GM18517 (cell line): Measurements from ENCODE around the gene ANKRD24.
A peak's percentile ranks its signal among the peaks of the same experiment; 100 is the strongest.
"Not testable (repeated sequence)": the region's sequence is repeated elsewhere in the genome, so short reads cannot be mapped to it uniquely, and the experiment has no call there.

ENCODE experiments used
- ATAC-seq: cut with Tn5 transposase; IDR thresholded peaks from one replicate; pipeline ENCODE4 v1.9.1; 2021; ENCODE audit warnings: mild to moderate bottlenecking, moderate library complexity; ENCODE audit not compliant: unreplicated experiment

ANKRD24 gene

DNA sequence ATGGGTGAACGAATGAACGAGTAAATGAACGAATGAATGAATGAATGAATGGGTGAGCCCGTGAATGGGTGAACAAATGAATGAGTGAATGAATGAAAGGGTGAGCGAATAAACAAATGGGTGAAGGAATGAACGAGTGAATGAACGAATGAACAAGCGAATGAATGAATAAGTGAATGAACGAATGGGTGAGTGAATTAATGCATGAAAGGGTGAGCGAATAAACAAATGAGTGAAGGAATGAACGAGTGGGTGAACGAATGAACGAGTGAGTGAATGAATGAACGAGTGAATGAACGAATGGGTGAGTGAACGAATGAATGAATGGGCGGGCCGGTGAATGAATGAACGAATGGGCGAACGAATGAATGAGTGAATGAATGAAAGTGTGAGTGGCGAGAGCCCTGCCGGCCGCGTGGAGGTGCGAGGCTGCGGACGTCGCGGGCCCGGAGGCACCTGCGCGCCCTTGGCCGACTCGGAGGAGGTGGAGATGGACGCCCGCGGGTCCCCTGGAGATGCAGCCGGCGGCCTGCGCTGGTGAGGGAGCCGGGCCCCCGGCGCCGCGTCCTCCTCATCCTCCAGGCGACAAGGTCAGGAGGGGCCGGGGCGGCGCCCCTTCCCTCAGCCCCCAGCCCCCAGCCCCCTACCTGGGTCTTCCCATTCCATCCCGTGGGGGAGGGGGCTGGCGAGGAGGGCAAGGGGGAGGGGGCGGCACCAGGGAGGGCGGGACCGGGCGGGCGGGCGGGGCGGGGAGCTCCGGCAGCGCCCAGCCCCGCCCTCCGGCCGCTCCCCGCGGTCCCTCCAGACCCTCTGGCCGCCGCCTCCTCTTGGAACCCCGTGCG is 15.4 kb downstream of the ANKRD24 start:
- no peak for ATAC-seq

DNA sequence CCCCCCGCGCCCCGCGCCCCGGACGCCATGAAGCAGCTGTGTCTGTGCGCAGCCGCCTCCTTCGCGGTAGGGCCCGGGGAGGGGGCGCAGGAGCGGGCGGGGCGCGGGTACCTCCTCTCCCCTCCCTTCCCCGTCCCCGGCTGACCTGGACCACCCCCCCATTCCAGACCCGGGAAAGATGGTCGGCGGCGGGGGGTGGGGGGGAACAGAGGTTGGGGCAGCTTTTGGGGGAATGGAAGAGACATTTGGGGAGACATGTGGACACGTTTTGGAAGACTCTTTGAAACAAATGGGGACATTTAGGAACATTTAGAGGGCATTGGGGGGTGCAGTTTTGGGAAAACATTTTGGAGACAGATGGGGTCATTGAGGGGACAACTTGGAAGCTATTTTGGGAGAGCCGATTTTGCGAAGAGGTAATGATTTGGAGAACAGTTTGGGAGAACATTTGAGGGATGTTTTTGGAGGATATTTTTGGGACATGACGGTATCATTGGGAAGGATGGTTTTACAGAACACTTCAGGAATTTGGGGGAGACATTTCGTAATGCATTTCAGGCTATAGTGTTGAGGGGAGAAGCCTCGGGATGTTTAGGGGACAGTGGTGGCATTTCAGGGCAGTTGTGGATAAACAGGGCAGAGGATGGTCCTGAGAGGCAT is 16.1 kb downstream of the ANKRD24 start:
- ATAC-seq, result no peak

DNA sequence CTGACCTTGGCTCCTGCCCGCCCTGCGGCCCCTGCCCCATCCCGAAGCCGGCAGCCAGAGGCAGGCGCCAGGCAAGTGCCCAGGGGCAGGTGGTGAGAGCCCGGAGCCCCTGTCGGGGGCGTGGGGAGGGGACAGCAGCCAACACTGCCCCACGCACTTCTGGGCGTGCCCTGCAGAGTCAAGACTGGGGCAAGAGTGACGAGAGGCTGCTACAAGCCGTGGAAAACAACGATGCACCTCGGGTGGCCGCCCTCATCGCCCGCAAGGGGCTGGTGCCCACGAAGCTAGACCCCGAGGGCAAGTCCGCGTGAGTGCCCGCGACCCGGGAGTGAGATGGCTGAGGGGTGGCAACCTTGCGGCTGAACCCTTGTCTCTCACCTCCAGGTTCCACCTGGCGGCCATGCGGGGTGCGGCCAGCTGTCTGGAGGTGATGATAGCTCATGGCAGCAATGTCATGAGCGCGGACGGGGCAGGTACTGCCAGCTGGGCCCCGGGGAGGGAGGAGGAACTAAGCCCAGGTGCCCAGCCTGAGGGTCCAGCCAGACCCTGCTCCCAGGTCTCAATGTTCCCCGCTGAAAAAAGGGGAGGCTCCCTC is 17.3 kb downstream of the ANKRD24 start:
- ATAC-seq, result no peak

DNA sequence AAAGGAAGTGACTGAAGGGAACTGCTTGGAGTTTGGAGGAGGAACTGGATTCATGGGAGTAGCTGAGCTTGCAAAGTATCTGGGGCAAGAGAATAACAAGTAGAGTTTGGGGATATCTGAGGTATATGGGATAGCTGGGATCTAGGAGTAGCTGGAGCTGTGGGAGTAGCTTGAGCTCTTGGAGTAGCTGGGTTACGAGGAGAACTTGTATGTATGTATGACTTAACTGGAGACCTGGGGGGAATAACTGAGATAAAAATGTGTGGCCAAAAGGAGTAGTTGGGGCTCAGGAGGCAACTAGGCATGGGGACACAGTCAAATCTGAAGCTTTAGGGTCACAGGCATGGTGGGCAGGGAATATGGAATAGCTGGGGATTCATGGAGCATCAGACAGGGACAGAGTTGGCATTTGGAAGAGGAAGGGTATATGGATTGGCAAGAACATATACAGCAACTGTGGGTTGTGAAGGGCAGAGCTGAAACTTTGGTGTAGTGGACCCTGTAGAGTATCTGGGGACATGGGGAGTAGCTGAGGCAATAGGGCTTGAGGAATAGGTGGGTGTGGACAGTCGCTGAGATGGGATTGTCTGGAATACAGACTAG is 18.6 kb downstream of the ANKRD24 start:
- ATAC-seq, result no peak

DNA sequence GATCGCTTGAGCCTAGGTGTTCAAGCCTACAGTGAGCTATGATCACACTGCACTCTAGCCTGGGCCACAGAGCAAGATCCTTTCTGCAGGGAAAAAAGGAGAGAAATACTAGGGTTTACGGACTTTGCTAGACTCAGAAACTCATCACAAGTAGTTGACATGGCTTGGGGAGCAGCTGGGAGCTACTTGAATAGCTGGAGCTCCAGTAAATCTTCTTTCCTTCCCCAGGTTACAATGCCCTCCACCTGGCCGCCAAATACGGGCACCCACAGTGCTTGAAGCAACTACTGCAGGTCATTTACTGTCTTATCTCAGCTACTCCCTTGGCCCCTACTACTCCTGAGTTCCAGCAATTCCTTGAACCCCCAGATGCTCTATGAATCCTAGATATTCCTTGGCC is 19.3 kb downstream of the ANKRD24 start:
- ATAC-seq, result no peak

DNA sequence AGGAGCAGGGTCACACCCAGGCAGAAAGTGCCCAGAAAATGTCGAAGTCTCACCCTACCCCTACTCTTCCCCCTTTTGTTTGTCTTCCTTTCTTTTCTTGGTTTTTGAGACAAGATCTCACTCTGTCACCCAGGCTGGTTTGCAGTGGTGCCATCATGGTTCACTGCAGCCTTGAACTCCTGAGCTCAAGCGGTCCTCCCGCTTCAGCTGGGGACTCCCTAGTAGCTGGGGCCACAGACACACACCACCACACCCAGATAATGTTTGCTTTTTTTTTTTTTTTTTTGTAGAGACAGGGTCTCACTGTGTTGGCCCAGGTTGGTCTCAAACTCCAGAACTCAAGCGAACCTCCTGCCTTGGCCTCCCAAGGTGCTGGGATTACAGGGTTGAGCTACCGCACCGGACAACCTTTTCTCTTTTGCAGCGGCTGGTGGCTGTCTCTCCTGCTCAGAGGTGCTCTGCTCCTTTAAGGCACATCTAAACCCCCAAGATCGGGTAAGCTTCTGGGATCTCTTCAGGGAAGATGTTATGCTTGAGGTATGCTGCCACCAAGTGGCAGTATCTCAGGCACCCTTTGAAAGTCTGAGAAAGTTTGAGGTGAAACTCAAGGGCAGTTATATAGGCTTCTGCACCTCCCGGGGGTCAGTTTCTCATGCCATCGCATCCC is 24.5 kb downstream of the ANKRD24 start:
- ATAC-seq, result no peak

DNA sequence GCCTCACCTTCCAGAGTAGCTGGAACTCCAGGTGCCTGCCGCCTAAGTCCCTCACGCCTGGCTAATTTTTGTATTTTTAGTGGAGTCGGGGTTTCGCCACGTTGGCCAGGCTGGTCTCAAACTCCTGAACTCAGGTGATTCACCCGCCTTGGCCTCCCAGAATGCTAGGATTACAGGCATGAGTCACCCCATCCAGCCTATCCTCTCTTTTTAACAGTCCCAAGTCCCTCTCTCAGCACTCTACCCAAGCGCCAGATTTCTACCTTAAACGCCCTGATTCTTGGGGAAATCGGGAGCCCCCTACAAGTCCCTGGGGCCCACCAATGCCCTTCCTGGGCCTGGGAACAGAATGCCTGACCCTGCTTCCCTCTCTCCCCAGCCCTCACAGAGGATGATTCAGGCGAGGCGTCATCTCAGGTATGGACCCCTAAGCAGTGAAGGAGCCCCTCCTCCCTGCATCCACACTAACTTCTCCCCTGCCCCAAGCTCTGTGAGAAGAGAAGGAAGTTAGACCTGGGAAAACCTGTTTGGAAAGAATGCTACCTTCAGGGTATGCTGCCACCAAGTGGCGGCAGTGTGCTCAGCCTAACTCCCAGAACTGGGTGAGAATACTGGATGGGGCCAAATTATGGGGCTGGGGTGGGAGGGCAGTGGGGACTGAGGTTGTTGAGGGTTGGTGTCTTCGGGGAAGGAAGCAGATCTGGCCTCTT is 26.1 kb downstream of the ANKRD24 start:
- no peak for ATAC-seq

DNA sequence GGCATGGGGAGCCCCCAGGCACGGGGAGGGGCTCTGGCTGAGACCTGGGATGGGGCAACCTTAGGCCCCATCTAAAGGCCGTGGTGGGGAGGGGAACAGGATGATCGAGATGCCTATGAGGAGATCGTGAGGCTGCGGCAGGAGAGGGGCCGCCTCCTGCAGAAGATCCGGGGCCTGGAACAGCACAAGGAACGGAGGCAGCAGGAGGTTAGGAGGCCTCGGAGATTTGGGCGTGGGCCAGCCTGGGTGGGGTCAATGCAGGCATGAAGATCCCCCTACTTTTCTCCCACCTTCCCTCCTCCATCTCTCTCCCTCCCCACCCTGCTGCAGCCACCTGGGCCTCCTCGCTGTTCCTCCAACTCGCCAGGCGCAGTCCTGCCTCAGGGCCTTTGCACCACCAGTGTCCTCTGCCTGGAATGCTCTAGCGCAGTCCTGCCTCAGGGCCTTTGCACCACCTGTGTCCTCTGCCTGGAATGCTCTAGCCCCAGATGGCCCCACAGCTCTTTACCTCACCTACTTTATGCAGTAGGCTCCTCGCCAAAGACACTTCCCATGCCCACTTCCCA is 27.8 kb downstream of the ANKRD24 start:
- no peak for ATAC-seq

DNA sequence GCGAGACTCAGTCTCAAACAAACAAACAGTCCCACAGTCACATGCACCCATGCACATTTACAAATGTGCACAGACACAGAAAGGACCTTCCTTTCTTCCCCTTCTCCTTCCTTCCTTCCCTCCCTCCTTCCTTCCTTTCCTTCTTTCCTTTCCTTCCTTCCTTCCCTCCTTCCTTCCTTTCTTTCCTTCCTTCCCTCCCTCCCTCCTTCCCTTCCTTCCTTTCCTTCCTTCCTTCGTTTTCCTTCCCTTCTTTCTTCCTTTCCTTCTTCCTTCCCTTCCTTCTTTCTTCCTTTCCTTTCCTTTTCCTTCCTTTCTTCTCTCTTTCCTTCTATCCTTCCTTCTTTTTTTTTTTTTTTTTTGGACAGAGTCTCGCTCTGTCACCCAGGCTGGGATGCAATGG is 30.6 kb downstream of the ANKRD24 start:
- ATAC-seq, result no peak

DNA sequence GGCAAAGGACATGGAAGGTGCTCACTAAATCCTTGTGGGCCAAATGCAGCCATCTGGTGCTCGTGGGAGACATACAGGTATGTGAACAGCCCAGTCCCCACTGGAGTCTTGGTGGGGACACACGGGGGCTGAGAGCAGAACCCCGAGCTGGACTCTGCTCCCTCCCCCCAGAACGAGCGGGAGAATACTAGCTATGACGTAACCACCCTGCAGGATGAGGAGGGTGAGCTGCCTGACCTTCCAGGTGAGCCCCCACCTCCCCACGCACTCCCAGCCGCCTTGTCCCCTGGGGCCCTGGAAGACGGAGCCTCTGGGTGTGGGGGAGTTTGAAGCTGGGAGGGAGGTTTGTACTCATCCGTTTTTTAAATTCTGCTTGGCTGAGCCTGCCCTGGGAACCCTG is 33.3 kb downstream of the ANKRD24 start:
- ATAC-seq, result no peak

DNA sequence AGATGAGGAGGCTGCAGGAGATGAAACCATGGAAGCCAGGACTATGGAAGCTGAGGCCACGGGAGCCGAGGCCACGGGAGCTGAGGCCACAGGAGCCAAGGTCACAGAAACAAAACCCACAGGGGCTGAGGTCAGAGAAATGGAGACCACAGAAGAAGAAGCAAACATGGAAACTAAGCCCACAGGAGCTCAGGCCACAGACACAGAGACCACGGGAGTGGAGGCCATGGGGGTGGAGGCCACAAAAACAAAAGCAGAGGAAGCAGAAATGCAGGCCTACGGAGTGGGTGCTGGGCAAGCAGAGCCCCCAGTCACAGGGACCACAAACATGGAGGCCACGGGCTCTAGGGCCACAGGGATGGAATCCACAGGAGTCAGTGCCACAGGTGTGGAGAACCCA is 34.4 kb downstream of the ANKRD24 start:
- no peak for ATAC-seq

DNA sequence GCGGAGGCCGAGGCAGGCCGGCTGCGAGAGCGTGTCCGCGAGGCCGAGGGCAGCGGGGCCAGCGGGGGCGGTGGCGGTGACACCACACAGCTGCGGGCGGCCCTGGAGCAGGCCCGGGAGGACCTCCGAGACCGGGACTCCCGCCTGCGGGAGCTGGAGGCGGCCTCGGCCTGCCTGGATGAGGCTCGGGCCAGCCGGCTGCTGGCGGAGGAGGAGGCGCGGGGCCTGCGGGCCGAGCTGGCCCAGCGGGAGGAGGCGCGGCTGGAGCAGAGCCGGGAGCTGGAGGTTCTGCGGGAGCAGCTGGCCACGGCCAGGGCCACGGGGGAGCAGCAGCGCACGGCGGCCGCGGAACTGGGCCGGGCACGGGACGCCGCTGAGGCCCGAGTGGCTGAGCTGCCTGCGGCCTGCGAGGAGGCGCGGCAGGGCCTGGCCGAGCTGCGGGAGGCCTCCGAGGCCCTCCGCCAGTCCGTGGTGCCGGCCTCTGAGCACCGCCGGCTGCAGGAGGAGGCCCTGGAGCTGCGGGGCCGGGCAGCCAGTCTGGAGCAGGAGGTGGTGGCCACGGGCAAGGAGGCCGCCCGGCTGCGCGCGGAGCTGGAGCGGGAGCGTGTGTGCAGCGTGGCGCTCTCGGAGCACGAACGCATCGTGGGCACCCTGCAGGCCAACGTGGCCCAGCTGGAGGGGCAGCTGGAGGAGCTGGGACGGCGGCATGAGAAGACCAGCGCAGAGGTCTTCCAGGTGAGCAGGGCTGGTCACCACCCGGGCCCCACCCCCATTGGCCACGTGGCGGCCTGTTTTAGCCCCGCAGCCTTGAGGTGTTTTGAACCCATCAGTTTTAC is 35.2 kb downstream of the ANKRD24 start:
- no peak for ATAC-seq

DNA sequence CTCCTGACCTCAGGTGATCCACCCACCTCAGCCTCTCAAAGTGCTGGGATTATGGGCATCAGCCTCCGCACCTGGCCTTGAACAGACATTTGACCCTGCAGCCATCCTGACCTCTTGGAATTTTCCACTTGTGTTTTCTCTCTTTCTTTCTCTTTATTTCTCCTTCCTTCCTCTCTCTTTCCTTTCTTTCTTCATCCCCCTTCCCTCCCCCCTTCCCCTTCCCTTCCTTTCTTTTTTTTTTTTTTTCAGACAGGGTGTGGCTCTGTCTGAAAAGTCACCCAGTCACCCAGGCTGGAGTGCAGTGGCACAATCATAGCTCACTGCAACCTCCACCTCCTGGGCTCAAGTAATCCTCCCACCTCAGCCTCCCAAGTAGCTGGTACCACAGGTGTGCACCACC is 36.0 kb downstream of the ANKRD24 start:
- ATAC-seq, result not testable (repeated sequence)

DNA sequence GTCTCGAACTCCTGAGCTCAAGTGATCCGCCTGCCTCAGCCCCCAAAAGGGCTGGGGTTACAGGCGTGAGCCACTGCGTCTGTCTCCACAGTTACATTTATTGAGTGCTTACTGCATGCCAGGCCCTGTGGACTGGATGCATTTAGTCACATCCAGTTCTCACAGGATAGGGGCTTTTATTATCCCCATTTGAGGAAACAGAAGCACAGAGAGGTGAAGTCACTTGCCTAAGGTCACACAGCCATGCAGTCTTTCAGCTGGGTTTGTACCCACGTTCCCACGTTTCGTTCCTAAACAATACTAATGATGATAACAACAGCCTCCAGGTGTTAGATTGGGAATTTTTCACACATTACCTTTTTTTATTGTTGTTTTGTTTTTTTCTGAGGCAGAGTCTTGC is 37.7 kb downstream of the ANKRD24 start:
- no peak for ATAC-seq

DNA sequence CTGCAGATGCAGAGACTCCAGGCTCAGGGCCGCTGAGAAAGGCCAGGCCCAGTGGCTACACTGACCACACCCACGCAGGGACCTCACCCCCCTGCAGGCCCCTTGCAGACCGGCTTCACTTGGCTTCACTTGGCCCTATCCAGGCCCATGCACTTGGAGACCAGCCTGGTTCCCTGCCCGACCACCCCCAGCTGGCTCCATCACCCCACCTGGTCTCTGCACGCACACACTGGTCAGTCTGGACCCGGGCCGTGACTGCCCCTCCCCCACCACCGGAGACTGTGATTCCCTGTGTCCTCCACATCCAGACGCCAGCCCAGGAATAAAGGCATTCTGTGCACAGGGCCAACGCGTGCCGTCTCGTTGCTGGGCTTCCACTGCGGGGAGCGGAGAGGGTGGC is 42.0 kb downstream of the ANKRD24 start:
- ATAC-seq, result no peak

DNA sequence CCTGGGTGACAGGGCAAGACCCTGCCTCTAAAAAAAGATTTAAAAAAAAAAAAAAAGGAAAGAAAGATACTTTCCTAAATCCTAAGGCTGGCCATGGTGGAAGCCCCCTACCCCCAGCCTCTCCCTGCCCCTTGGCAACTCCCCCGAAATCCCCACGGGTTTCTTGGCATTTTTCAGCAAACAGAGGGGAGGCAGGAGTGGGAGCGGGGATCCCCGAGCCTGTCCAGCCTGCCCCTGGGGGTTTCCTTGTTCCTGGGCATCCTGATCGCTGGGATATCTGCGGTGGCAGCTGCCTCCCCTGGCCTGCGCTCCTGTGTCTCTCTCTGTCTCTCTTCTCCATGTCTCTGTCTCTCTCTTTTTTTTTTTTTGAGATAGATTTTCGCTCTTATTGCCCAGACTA is 43.4 kb downstream of the ANKRD24 start:
- ATAC-seq, result no peak

DNA sequence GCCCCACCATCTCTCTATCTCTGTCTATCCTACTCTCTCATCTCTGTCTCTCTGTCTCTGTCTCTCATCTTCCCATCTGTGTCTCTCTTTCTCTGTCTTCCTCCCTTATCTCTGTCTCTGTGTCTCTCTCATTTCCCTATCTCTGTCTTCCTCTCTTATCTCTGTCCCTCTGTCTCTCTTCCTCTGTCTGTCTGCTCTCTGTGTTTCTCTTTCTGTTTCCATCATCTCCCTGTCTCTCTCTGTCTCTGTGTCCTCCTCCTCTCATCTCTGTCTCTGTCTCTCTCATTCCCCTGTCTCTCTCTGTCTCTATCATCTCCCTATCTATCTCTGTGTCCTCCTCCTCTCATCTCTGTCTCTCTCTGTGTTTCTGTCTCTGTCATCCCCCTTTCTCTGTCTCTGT is 45.3 kb downstream of the ANKRD24 start:
- no peak for ATAC-seq

DNA sequence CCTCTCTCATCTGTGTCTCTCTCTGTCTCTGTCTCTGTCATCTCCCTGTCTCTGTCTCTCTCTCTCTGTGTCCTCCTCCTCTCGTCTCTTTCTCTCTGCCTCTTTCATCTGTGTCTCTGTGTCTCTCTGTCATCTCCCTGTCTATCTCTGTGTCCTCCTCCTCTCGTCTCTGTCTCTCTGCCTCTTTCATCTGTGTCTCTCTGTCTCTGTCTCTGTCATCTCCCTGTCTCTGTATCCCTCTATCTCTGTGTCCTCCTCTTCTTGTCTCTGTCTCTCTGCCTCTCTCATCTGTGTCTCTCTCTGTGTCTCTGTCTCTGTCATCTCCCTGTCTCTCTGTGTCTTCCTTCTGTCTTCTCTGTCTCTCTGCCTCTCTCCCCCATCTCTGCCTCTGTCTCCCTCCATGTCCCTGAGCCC is 46.3 kb downstream of the ANKRD24 start:
- no peak for ATAC-seq

DNA sequence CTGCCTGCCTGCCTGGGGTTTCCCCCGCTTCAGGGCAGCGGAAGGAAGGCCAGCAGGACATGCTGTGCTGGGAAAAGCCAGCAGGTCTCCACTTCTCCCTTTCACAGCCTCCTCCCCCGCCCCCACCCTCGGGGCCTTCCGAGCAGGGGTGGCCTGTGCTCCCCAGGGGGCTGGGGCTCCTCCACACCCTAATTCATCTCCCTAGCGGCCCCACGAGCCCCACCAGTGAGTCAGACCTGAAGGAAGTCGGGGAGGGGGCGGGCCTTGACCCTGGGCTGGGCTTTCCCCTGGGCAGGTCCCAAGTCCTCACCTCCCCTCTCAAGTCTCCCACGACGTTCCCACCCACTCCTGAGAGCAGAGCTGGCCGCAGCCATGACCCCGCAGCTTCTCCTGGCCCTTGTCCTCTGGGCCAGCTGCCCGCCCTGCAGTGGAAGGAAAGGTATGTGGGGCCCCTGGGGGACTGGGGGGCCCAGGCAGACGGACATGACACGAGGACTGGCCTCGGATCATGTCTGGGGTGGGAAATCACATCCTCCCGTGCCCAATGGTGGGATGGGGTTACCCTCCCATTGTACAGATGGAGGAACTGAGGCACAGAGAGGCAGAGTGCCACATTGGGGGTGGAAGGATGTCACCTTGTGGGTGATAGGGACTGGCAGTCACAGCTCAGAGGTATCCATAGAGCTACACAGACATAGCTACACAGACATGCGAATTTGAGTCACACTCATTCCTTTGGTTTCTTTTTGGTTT is 46.9 kb downstream of the ANKRD24 start, which contains the start of gene EBI3:
Gene EBI3, plus strand, starts transcription at position 345 of the 753 bp plus-strand sequence. Its CDS starts 28 bp downstream, at position 373.
- ATAC-seq, result peak; percentile 60
